GM23338 (cell line): ENCODE data around the gene CIAO2A.

Experiments used
- CTCF ChIP-seq, 2 experiments: fragments of 200-600 bp in 1 of 2; sonication (generic) in 1 of 2; conservative IDR thresholded peaks; 2 replicates each; pipeline versions ENCODE4 v1.5.1 to v1.6.1; 2016 to 2017; ENCODE audit warnings: antibody characterized with exemption in 2 of 2, low read depth in 2 of 2, mild to moderate bottlenecking in 2 of 2, moderate library complexity in 1 of 2
- EZH2phosphoT487 ChIP-seq: fragments of 200-600 bp; sonication (generic); IDR thresholded peaks from one replicate; pipeline ENCODE4 v1.8.1; 2018; ENCODE audit warnings: antibody characterized with exemption; ENCODE audit not compliant: unreplicated experiment
- POLR2AphosphoS5 ChIP-seq: IDR thresholded peaks from 2 replicates; pipeline ENCODE4 v1.6.1; 2016; ENCODE audit warnings: antibody characterized with exemption, low read depth
- REST ChIP-seq: IDR thresholded peaks from one replicate; pipeline ENCODE4 v1.6.1; 2018; ENCODE audit warnings: antibody characterized with exemption; ENCODE audit not compliant: unreplicated experiment

GRCh38 chr15:64032329-64032728 is 61.3 kb downstream of the CIAO2A start:
- TF ChIP-seq CTCF (conservative IDR thresholded peaks at IDR 0.05; ENCODE audit: low read depth in 2 of 2): no peak
- no peak for TF ChIP-seq REST
- TF ChIP-seq EZH2phosphoT487: no peak
- TF ChIP-seq POLR2AphosphoS5: no peak
